IPS-15b (cell line): ENCODE data around the gene RPS6KA4.
"Not testable (repeated sequence)": the region's sequence is repeated elsewhere in the genome, so short reads cannot be mapped to it uniquely, and the experiment has no call there.

ENCODE experiments used
- H3K27me3 ChIP-seq: one replicate; pipeline ENCODE4 v1.6.1; 2013; ENCODE audit warnings: low read length; ENCODE audit not compliant: control insufficient read depth, insufficient read depth
- H3K36me3 ChIP-seq: one replicate; pipeline ENCODE4 v1.6.1; 2013; ENCODE audit warnings: low read length; ENCODE audit not compliant: control insufficient read depth, insufficient read depth
- H3K4me1 ChIP-seq: one replicate; pipeline ENCODE4 v1.6.1; 2013; ENCODE audit warnings: mild to moderate bottlenecking, low read length; ENCODE audit not compliant: control insufficient read depth, insufficient read depth
- H3K4me3 ChIP-seq: one replicate; pipeline ENCODE4 v1.5.1; 2013; ENCODE audit warnings: low read depth, low read length
- H3K9ac ChIP-seq: one replicate; pipeline ENCODE4 v1.6.1; 2013; ENCODE audit warnings: low read depth, mild to moderate bottlenecking, low read length
- H3K9me3 ChIP-seq: one replicate; pipeline ENCODE4 v1.6.1; 2013; ENCODE audit warnings: mild to moderate bottlenecking, low read length; ENCODE audit not compliant: control insufficient read depth, insufficient read depth

RPS6KA4 gene

DNA sequence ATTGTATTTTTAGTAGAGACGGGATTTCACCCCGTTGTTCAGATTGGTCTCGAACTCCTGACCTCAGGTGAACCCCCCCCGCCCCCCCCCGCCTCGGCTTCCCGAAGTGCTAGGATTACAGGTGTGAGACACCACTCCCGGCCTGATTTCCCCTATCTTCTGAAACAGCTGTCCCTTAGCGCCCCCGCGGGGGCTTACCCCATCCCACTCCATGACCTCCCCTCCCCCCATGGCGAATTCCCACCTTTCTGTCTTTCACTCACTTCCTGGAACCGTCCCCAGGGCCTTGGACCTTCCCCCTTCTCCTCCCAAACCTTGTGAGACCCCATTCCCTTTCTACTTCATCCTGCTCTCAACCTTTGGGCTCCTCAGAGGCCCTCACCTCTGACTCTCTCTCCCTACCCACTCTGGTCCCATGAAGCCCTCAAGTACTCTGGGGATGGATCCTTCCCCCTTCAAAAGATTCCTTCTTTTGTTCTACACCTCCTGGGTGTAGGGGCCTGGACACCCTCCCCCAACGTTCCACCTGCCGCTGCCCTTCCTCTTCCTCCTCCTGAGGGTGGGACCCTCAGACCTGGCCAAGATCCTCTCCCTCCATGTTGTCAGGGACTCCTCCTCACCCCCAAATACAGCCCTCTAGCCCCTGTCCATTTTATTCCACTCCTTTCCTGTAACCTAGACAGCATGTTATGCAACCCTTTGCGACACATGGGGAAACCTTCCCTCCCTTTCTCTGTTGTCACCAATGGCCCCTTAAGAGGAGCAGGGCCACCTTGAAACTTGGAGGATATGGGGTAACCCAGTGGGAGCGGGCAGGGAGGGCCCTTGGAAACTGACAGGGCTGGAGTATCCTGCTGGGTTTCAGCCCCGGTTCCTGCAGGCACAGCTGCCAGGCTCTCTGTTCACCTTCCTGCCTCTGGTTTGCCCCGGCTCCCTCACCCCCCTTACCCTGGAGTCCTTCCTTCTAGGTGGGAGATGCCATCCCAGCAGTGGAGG, 39.9 kb upstream of the RPS6KA4 start:
- peak overlapping the region; percentile 92 for H3K4me3 ChIP-seq
- H3K27me3 ChIP-seq = no peaks in the 10 kb centered on the region
- no peaks in the 10 kb centered on the region for H3K9me3 ChIP-seq
- H3K4me1 ChIP-seq = no peaks in the 10 kb centered on the region
- H3K9ac ChIP-seq = no peak overlapping the region
- H3K36me3 ChIP-seq = peaks cover 38% of the 10 kb centered on the region

DNA sequence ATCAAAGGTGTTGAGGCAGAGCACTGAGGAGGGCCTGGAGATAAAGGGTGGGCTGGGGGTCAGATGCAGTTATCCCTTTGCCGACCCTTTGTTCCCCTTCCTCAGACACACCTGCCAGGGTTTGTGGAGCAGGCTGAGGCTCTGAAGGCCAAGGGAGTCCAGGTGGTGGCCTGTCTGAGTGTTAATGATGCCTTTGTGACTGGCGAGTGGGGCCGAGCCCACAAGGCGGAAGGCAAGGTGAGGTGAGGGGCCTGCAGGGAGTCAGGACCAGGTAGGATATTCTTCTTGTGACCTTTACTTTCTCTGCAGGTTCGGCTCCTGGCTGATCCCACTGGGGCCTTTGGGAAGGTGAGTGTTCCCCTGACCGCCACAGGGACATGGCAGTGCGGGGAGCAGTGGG, 38.4 kb upstream of the RPS6KA4 start:
- Histone ChIP-seq H3K4me1 (no peaks in the 10 kb centered on the region), H3K36me3 (peaks cover 31% of the 10 kb centered on the region), H3K4me3 (no peak overlapping the region), H3K9me3 (no peaks in the 10 kb centered on the region), H3K9ac (no peak overlapping the region), H3K27me3 (no peaks in the 10 kb centered on the region)

DNA sequence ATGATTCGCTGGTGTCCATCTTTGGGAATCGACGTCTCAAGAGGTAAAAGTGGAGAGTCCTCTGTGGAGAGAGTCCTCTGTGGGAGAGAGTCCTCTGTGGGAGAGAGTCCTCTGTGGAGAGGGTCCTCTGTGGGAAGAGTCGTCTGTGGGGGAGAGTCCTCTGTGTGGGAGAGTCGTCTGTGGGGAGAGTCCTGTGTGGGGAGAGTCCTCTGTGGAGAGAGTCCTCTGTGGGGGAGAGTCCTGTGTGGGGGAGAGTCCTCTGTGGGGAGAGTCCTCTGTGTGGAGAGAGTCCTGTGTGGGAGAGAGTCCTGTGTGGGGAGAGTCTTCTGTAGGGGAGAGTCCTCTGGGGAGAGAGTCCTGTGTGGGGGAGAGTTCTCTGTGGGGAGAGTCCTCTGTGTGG, 37.9 kb upstream of the RPS6KA4 start:
- peaks cover 31% of the 10 kb centered on the region for H3K36me3 ChIP-seq
- H3K4me1 ChIP-seq = no peaks in the 10 kb centered on the region
- no peaks in the 10 kb centered on the region for H3K9me3 ChIP-seq
- no peak overlapping the region for H3K9ac ChIP-seq
- H3K4me3 ChIP-seq = no peak overlapping the region
- H3K27me3 ChIP-seq = no peaks in the 10 kb centered on the region

- Histone ChIP-seq H3K9me3 (no peaks in the 10 kb centered on the region), H3K36me3 (peaks cover 28% of the 10 kb centered on the region), H3K27me3 (no peaks in the 10 kb centered on the region), H3K4me3 (no peak overlapping the region), H3K4me1 (no peaks in the 10 kb centered on the region), H3K9ac (no peak overlapping the region)
Measured at GRCh38 chr11:64321533-64321932, 37.4 kb upstream of the RPS6KA4 start.

DNA sequence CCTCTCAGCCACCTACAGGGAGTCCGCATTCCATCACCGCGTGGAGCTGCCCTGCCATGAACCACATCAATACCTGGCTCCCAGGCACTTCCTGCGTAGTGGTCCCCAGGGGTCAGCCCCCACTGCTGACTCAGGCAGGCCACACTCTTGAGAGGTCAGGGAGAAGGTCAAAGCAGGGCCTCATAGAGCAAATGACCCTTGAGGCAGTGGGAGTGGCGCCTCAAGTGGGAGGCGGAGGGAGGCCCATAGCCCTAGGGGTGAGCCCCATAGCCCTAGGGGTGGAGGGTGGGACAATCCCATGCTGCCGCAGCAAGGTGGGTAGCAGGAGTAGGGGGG, 36.1 kb upstream of the RPS6KA4 start:
- Histone ChIP-seq H3K27me3 (no peaks in the 10 kb centered on the region), H3K36me3 (peaks cover 28% of the 10 kb centered on the region), H3K4me3 (no peak overlapping the region), H3K4me1 (no peaks in the 10 kb centered on the region), H3K9ac (no peak overlapping the region), H3K9me3 (no peaks in the 10 kb centered on the region)

- Histone ChIP-seq H3K27me3 (no peaks in the 10 kb centered on the region), H3K9me3 (no peaks in the 10 kb centered on the region), H3K4me3 (no peak overlapping the region), H3K36me3 (peaks cover 28% of the 10 kb centered on the region), H3K9ac (no peak overlapping the region), H3K4me1 (no peaks in the 10 kb centered on the region)
Measured at GRCh38 chr11:64323373-64323772, 35.6 kb upstream of the RPS6KA4 start.

GRCh38 chr11:64323984-64324383, 35.0 kb upstream of the RPS6KA4 start:
- H3K9me3 ChIP-seq, H3K4me3 ChIP-seq, H3K27me3 ChIP-seq, H3K4me1 ChIP-seq, H3K9ac ChIP-seq: not testable (repeated sequence)
- peaks cover 28% of the 10 kb centered on the region for H3K36me3 ChIP-seq

DNA sequence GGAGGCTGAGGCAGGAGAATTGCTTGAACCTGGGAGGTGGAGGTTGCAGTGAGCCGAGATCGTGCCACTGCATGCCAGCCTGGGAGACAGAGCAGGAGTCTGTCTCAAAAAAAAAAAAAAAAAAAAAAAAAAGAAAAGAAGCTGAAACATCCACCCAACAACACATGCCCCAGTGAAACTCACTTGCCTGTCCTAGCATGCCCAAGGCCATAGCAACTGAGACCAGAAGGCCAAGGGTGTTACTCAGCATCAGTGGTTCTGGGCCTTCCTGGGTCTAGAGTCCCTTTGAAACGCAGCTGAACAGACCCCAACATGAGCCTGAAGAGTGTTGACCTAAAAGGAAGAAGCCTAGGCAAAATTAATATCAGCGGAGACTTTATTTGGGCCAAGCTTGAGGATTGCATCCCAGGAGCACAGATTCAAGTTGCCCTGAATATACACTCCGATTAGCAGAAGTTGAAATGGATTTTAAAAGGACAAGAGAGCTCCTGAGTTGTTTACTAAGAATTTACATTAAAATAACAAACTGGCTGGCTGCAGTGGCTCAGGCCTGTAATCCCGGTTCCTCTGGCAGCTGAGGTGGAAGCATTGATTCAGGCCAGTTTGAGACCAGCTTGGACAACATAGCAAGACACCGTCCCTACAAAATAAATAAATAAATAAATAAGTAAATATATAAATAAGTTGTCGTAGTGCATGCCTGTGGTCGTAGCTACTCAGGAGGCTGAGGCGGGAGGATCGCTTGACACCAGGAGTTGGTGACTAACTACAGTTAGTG, 34.1 kb upstream of the RPS6KA4 start:
- no peaks in the 10 kb centered on the region for H3K27me3 ChIP-seq
- H3K4me1 ChIP-seq = no peaks in the 10 kb centered on the region
- no peaks in the 10 kb centered on the region for H3K9me3 ChIP-seq
- H3K9ac ChIP-seq = no peak overlapping the region
- peaks cover 26% of the 10 kb centered on the region for H3K36me3 ChIP-seq
- H3K4me3 ChIP-seq = no peak overlapping the region

- no peak overlapping the region for H3K4me3 ChIP-seq
- peaks cover 6% of the 10 kb centered on the region for H3K4me1 ChIP-seq
- peaks cover 9% of the 10 kb centered on the region for H3K36me3 ChIP-seq
- H3K9me3 ChIP-seq = no peaks in the 10 kb centered on the region
- H3K9ac ChIP-seq = no peak overlapping the region
- H3K27me3 ChIP-seq = no peaks in the 10 kb centered on the region
Measured at GRCh38 chr11:64327375-64327774, 31.6 kb upstream of the RPS6KA4 start.

DNA sequence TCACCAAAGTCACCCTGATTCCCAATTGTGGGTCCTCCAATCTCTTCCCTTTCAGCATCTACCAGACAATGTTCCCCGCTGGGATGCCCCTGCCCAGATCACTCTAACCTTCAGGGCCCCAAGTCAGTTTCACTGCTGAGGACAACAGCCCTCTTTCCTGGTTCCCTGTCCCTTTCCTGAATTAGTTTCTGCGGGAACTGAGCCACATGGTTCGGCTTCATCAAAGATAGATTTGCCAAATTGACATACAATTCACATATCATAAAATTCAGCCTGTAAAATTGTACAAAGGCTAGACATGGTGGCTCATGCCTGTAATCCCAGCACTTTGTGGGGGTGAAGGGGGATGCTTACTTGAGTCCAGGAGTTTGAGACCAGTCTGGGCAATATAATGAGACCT, 31.0 kb upstream of the RPS6KA4 start:
- H3K9ac ChIP-seq = no peak overlapping the region

DNA sequence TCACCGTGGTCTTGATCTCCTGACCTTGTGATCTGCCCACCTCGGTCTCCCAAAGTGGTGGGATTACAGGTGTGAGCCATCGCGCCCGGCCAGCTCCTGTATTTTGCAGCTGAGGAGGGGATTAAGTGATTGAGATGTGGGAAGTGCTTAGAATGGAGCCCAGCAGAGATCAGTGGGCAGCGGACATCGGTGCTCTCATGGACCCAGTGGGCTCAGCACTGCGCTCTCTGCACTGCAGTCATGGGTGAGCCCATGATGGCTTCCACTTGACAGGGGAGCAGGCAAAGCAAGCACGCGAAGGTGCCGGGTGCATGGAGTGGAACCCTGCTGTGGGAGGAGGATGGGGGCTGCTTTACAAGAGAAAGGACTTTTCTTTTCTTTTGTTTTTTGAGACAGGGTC, 28.1 kb upstream of the RPS6KA4 start:
- Histone ChIP-seq H3K27me3 (no peaks in the 10 kb centered on the region), H3K4me1 (peaks cover 6% of the 10 kb centered on the region), H3K9ac (no peak overlapping the region), H3K36me3 (no peaks in the 10 kb centered on the region), H3K9me3 (no peaks in the 10 kb centered on the region), H3K4me3 (no peak overlapping the region)

More for the DNA sequence above, 31.0 kb upstream of the RPS6KA4 start:
- Histone ChIP-seq H3K4me3 (no peak overlapping the region), H3K27me3 (no peaks in the 10 kb centered on the region), H3K4me1 (peaks cover 6% of the 10 kb centered on the region), H3K36me3 (peaks cover 3% of the 10 kb centered on the region), H3K9me3 (no peaks in the 10 kb centered on the region)
